Fibroblast of lung (primary cell): ENCODE results near the gene IGSF23.

Source experiments
- CTCF ChIP-seq, 2 donors: IDR thresholded peaks in 1 of 2; conservative IDR thresholded peaks in 1 of 2; 1 replicate in 1 of 2; 2 replicates in 1 of 2; pipeline ENCODE4 v1.5.1; 2011 to 2012; ENCODE audit warnings: low read length in 2 of 2, control low read depth in 1 of 2, inconsistent platforms in 1 of 2, low read depth in 1 of 2, mild to moderate bottlenecking in 1 of 2
- EZH2 ChIP-seq: IDR thresholded peaks from 2 replicates; pipeline ENCODE4 v1.5.1; 2012; ENCODE audit warnings: low read length, control low read depth, mild to moderate bottlenecking; ENCODE audit errors: missing control alignments

- TF ChIP-seq CTCF (conservative IDR thresholded peaks at IDR 0.05 in 1 of 2, IDR thresholded peaks at IDR 0.05 in 1 of 2; ENCODE audit: low read depth in 1 of 2, low read length in 2 of 2), result no peak
- TF ChIP-seq EZH2, result no peak
Measured at GRCh38 chr19:44607917-44608316, 5.4 kb upstream of the IGSF23 start.
